ENCODE measurements around the gene FBP1.

The FBP1 gene

DNA sequence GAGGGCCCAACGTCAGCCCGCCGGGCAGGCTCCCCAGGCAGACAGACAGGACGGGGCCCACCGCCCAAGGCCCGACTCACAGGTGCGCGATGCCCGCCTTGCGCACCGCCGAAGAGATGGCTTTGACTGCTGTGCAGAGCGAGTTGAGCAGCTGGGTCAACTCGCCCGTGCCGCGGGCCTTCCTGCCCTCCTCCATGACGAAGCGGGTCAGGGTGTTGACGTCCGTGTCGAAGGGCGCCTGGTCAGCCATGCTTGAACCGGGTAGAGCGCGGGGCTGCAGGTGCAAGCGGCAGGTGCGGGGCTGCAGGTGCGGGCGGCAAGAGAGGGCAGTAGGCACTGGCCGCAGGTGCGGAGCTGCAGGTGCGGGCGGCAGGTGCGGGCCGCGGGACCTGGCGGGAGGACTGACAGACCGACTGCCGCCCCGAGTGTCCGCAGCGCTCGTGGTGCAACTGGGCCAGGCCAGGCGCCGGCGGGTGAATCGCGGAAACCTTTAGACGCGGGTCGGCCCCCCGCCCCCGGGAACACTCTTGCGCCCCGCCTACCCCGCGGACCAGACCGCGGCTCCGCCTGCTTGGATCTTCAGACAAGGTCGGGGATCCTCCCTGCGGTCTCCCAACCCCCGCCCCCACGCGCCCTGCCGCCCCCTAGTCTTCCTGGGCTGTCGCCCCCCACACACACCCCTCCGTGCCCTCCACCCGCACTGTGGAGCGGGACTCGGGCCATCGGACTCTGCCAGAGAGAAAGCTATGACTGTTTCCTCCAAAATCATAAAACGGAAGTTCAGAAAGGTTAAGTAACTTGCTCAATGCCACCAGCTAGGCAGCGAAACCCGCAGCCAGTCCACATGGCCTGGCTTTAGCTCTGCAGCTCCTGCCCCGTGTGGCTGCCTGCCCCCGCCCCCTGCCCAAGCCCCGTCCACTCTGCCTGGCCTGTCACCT is at the start of gene FBP1:
Gene FBP1 (minus strand): TSS at position 458 of the 938 bp plus-strand sequence. CDS start 208 bp downstream, at position 250.
- H3K9me2 ChIP-seq (ENCODE audit: low read depth, low read length): no peaks in the 10 kb centered on the region
- TF ChIP-seq EZH2 (IDR thresholded peaks at IDR 0.05; ENCODE audit: borderline replicate concordance, low read length): no peak
- TF ChIP-seq, protein P1, sequence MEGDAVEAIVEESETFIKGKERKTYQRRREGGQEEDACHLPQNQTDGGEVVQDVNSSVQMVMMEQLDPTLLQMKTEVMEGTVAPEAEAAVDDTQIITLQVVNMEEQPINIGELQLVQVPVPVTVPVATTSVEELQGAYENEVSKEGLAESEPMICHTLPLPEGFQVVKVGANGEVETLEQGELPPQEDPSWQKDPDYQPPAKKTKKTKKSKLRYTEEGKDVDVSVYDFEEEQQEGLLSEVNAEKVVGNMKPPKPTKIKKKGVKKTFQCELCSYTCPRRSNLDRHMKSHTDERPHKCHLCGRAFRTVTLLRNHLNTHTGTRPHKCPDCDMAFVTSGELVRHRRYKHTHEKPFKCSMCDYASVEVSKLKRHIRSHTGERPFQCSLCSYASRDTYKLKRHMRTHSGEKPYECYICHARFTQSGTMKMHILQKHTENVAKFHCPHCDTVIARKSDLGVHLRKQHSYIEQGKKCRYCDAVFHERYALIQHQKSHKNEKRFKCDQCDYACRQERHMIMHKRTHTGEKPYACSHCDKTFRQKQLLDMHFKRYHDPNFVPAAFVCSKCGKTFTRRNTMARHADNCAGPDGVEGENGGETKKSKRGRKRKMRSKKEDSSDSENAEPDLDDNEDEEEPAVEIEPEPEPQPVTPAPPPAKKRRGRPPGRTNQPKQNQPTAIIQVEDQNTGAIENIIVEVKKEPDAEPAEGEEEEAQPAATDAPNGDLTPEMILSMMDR (IDR thresholded peaks at IDR 0.05; ENCODE audit: low read length): no peak
- H3K27me3 ChIP-seq (ENCODE audit: insufficient read depth, low read length): no peaks in the 10 kb centered on the region; the same call in 1 of the 2 replicates
- H3K36me3 ChIP-seq (ENCODE audit: insufficient read depth, low read length): no peaks in the 10 kb centered on the region
- no peak within 1 kb of the TSS for H2AFZ ChIP-seq (ENCODE audit: low read length)
- H3K27ac ChIP-seq (ENCODE audit: low read depth, low read length, poor library complexity, severe bottlenecking): peak within 1 kb of the TSS; percentile 85
- H4K20me1 ChIP-seq (ENCODE audit: insufficient read depth, low read length): no peaks in the 10 kb centered on the region
- peak within 1 kb of the TSS; percentile 67 for H3K4me2 ChIP-seq (ENCODE audit: low read length)
- H3K9ac ChIP-seq (ENCODE audit: low read length): peak within 1 kb of the TSS; percentile 57
- no peaks in the 10 kb centered on the region for H3K9me3 ChIP-seq (ENCODE audit: low read length)
- H3K4me3 ChIP-seq (ENCODE audit: low read depth, low read length, poor library complexity, severe bottlenecking): peak within 1 kb of the TSS; percentile 59
- H3K4me1 ChIP-seq (ENCODE audit: insufficient read depth, low read length, severe bottlenecking): peaks cover 27% of the 10 kb centered on the region
- no peaks in the 10 kb centered on the region for H3F3A ChIP-seq (ENCODE audit: insufficient read depth, low read length)
- no peaks in the 10 kb centered on the region for H3K79me2 ChIP-seq (ENCODE audit: insufficient read depth, low read length)

DNA sequence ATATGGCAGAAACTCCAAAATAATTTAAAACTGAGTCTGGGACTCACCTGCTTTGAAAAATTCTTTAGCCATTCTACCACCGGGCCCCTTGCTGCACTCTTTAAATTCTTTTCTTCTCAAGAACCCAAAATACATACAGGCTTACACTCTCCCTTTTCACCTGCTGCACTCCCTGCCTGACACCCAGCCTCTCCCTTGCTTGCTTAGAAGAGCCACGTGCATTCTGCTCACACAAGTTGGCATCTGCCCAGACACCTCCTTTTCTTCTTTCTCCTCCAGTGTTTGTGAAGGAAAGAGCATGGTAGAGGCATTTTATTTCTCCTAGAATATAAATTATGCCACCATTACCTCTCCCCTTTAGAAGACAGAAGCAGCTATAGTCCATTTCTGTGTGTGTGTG is 48.1 kb upstream of the FBP1 start:
- Histone ChIP-seq H3K9me2 (ENCODE audit: low read depth, low read length) (no peaks in the 10 kb centered on the region), H3K9ac (ENCODE audit: low read length) (no peak overlapping the region), H3K4me2 (ENCODE audit: low read length) (no peak overlapping the region), H3K36me3 (ENCODE audit: insufficient read depth, low read length) (no peaks in the 10 kb centered on the region), H4K20me1 (ENCODE audit: insufficient read depth, low read length) (no peaks in the 10 kb centered on the region), H3K4me1 (ENCODE audit: insufficient read depth, low read length, severe bottlenecking) (no peaks in the 10 kb centered on the region), H3K79me2 (ENCODE audit: insufficient read depth, low read length) (no peaks in the 10 kb centered on the region), H3K27me3 (ENCODE audit: insufficient read depth, low read length) (no peaks in the 10 kb centered on the region; the same call in none of the 2 replicates), H3F3A (ENCODE audit: insufficient read depth, low read length) (no peaks in the 10 kb centered on the region), H3K9me3 (ENCODE audit: low read length) (no peaks in the 10 kb centered on the region), H3K27ac (ENCODE audit: low read depth, low read length, poor library complexity, severe bottlenecking) (no peak overlapping the region), H2AFZ (ENCODE audit: low read length) (no peak overlapping the region), H3K4me3 (ENCODE audit: low read depth, low read length, poor library complexity, severe bottlenecking) (no peak overlapping the region)
- TF ChIP-seq EZH2 (IDR thresholded peaks at IDR 0.05; ENCODE audit: borderline replicate concordance, low read length): no peak
- TF ChIP-seq, protein P1 (IDR thresholded peaks at IDR 0.05; ENCODE audit: low read length): no peak

DNA sequence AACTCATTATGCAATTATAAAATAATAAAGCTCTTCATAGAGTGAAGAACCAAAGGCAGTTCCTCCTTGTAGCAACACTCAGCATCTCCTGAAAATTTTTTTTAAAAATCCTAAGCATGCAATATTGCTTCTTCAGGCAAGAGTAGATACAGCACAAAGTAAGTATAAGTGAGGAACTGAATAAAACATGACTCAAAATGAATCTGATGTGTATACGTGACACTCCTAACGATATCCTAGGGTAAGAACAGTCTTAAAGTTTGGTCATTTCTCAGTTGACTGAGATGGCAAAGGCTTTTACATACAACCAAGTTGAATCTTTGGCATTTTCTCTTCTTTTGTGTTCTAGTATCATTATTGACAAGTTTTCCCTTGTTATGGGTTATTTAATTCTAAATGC is 46.0 kb upstream of the FBP1 start:
- Histone ChIP-seq H4K20me1 (ENCODE audit: insufficient read depth, low read length) (no peaks in the 10 kb centered on the region), H3K9me2 (ENCODE audit: low read depth, low read length) (no peaks in the 10 kb centered on the region), H3K9me3 (ENCODE audit: low read length) (no peaks in the 10 kb centered on the region), H3K4me2 (ENCODE audit: low read length) (no peak overlapping the region), H3K27ac (ENCODE audit: low read depth, low read length, poor library complexity, severe bottlenecking) (no peak overlapping the region), H3K9ac (ENCODE audit: low read length) (no peak overlapping the region), H3K4me1 (ENCODE audit: insufficient read depth, low read length, severe bottlenecking) (peaks cover 3% of the 10 kb centered on the region), H3K27me3 (ENCODE audit: insufficient read depth, low read length) (no peaks in the 10 kb centered on the region), H3K79me2 (ENCODE audit: insufficient read depth, low read length) (no peaks in the 10 kb centered on the region), H3K36me3 (ENCODE audit: insufficient read depth, low read length) (no peaks in the 10 kb centered on the region), H2AFZ (ENCODE audit: low read length) (no peak overlapping the region), H3F3A (ENCODE audit: insufficient read depth, low read length) (no peaks in the 10 kb centered on the region), H3K4me3 (ENCODE audit: low read depth, low read length, poor library complexity, severe bottlenecking) (no peak overlapping the region)
- no peak for TF ChIP-seq EZH2 (IDR thresholded peaks at IDR 0.05; ENCODE audit: borderline replicate concordance, low read length)
- TF ChIP-seq, protein P1 (IDR thresholded peaks at IDR 0.05; ENCODE audit: low read length): no peak

All from OCI-LY1 (cell line).